Measurements from ENCODE around the gene DLK1. TPM values are rescaled to one million over a fixed set of nuclear protein-coding genes. Genes with fewer than 3 reads are reported as not detected.

The DLK1 gene
- total RNA-seq, 1 donor from 2014 or later, result 8.6 TPM

DNA sequence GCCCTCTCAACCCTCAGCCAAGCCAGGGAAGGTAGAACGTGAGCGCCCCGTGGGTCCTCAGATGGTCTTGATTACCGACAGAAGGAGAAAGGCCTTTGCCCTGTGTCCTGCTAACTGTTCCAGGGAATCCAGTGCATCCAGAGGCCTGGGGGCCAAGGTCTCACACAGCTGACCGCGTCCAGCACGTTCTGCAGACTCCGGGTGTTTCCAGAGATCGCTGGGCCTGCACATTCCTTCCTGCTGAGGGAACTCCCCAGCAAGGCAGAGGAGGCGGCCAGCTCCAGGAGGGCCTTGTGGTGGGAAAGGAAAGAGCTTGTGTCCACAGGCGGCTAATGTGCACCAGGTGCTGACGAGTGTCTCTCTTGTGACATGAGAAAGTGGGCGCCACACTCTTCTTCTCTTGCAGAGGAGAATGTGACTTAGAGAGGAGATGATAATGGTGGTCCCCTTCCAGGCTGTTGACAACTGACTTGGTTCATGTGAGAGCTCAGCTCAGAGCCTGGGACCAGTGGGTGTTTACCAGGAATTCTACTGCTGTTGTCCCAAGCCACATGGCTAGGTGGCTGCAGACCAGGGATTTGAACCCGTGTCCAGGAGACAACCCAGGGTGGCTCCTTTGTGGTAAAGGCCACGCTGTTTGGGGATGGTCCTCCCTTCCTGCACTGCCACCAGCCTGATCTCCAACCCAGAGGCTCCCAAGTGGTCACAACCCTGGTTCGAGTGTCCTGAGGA, 46.8 kb upstream of the DLK1 start:
- intact Hi-C loops (cut with DNase I), result no loop called here
- Histone ChIP-seq H3K27me3 (no peaks in the 10 kb centered on the region), H3K36me3 (no peaks in the 10 kb centered on the region), H3K27ac (peak overlapping the region; percentile 93), H3K9me3 (no peaks in the 10 kb centered on the region), H3K4me3 (no peak overlapping the region), H3K4me1 (peaks cover 57% of the 10 kb centered on the region)
- peak; percentile 41 to 82 for TF ChIP-seq POLR2AphosphoS5 (IDR thresholded peaks at IDR 0.05; ENCODE audit: insufficient read depth in 1 of 2, low read depth in 1 of 2)
- no peak for TF ChIP-seq POLR2A (IDR thresholded peaks at IDR 0.05)
- peak in 1 of 2 donors; percentile 93 for DNase-seq (ENCODE audit: extremely low spot score in 2 of 2)

- intact Hi-C loops (cut with DNase I), result no loop called here
- H3K4me3 ChIP-seq, result no peak overlapping the region
- peaks cover 57% of the 10 kb centered on the region for H3K4me1 ChIP-seq
- peak overlapping the region; percentile 93 for H3K27ac ChIP-seq
- TF ChIP-seq CTCF (IDR thresholded peaks at IDR 0.05) (no peak), POLR2AphosphoS5 (IDR thresholded peaks at IDR 0.05; ENCODE audit: insufficient read depth in 1 of 2, low read depth in 1 of 2) (peak in 1 of 2 donors; percentile 41), POLR2A (IDR thresholded peaks at IDR 0.05) (no peak)
- H3K36me3 ChIP-seq, result no peaks in the 10 kb centered on the region
- H3K9me3 ChIP-seq, result no peaks in the 10 kb centered on the region
- no peaks in the 10 kb centered on the region for H3K27me3 ChIP-seq
- no peak for DNase-seq (ENCODE audit: extremely low spot score in 2 of 2)
Measured at GRCh38 chr14:100680439-100681051, 46.1 kb upstream of the DLK1 start.

- no peaks in the 10 kb centered on the region for H3K36me3 ChIP-seq
- TF ChIP-seq CTCF (IDR thresholded peaks at IDR 0.05), result no peak
- no peak for TF ChIP-seq POLR2A (IDR thresholded peaks at IDR 0.05)
- no peak for TF ChIP-seq POLR2AphosphoS5 (IDR thresholded peaks at IDR 0.05; ENCODE audit: insufficient read depth in 1 of 2, low read depth in 1 of 2)
- no peak overlapping the region for H3K4me3 ChIP-seq
- H3K27me3 ChIP-seq, result no peaks in the 10 kb centered on the region
- DNase-seq (ENCODE audit: extremely low spot score in 2 of 2), result no peak
- intact Hi-C loops (cut with DNase I), result no loop called here
- H3K4me1 ChIP-seq, result peaks cover 53% of the 10 kb centered on the region
- peak overlapping the region; percentile 93 for H3K27ac ChIP-seq
- H3K9me3 ChIP-seq, result no peaks in the 10 kb centered on the region
Measured at GRCh38 chr14:100681111-100681510, 45.6 kb upstream of the DLK1 start.

DNA sequence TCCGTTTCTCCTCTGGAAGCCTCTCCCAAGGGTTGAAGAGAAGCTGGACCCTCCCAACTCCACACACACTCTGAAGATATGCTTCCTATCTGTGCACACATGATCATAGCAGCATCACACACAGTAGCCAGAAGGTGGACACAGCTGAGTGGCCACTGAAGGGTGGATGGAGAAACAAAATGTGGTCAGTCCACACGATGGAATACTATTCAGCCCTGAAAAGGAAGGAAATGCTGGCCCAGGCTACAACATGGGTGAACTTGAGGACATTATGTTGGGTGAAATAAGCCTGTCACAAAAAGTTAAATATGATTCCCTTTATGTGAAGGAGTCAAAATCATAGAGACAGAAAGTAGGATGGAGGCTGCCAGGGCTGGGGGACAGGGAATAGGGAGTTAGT, 43.9 kb upstream of the DLK1 start:
- H3K27ac ChIP-seq, result no peak overlapping the region
- TF ChIP-seq CTCF (IDR thresholded peaks at IDR 0.05) (no peak), POLR2A (IDR thresholded peaks at IDR 0.05) (no peak), POLR2AphosphoS5 (IDR thresholded peaks at IDR 0.05; ENCODE audit: insufficient read depth in 1 of 2, low read depth in 1 of 2) (no peak)
- intact Hi-C loops (cut with DNase I), result no loop called here

GRCh38 chr14:100683578-100683977, 43.1 kb upstream of the DLK1 start:
- Histone ChIP-seq H3K9me3 (no peaks in the 10 kb centered on the region), H3K27ac (no peak overlapping the region), H3K4me3 (no peak overlapping the region), H3K27me3 (no peaks in the 10 kb centered on the region), H3K36me3 (no peaks in the 10 kb centered on the region), H3K4me1 (peaks cover 28% of the 10 kb centered on the region)
- intact Hi-C loops (cut with DNase I), result no loop called here
- no peak for TF ChIP-seq POLR2A (IDR thresholded peaks at IDR 0.05)
- no peak for TF ChIP-seq POLR2AphosphoS5 (IDR thresholded peaks at IDR 0.05; ENCODE audit: insufficient read depth in 1 of 2, low read depth in 1 of 2)
- no peak for DNase-seq (ENCODE audit: extremely low spot score in 2 of 2)

More for the DNA sequence above, 43.9 kb upstream of the DLK1 start:
- Histone ChIP-seq H3K4me1 (peaks cover 37% of the 10 kb centered on the region), H3K9me3 (no peaks in the 10 kb centered on the region), H3K36me3 (no peaks in the 10 kb centered on the region), H3K4me3 (no peak overlapping the region), H3K27me3 (no peaks in the 10 kb centered on the region)
- DNase-seq (ENCODE audit: extremely low spot score in 2 of 2), result no peak

- no peaks in the 10 kb centered on the region for H3K9me3 ChIP-seq
- TF ChIP-seq POLR2AphosphoS5 (IDR thresholded peaks at IDR 0.05; ENCODE audit: insufficient read depth in 1 of 2, low read depth in 1 of 2), result no peak
- no peak for TF ChIP-seq CTCF (IDR thresholded peaks at IDR 0.05)
- no peak overlapping the region for H3K27ac ChIP-seq
- DNase-seq (ENCODE audit: extremely low spot score in 2 of 2), result no peak
- peaks cover 23% of the 10 kb centered on the region for H3K4me1 ChIP-seq
- no peak overlapping the region for H3K4me3 ChIP-seq
- intact Hi-C loops (cut with DNase I), result no loop called here
- H3K36me3 ChIP-seq, result no peaks in the 10 kb centered on the region
- no peaks in the 10 kb centered on the region for H3K27me3 ChIP-seq
Measured at GRCh38 chr14:100684154-100684553, 42.5 kb upstream of the DLK1 start.

All from vagina (tissue), 2 donors.